ENCODE data around the gene PRRG2.
A peak's percentile ranks its signal among the peaks of the same experiment; 100 is the strongest.

DNA sequence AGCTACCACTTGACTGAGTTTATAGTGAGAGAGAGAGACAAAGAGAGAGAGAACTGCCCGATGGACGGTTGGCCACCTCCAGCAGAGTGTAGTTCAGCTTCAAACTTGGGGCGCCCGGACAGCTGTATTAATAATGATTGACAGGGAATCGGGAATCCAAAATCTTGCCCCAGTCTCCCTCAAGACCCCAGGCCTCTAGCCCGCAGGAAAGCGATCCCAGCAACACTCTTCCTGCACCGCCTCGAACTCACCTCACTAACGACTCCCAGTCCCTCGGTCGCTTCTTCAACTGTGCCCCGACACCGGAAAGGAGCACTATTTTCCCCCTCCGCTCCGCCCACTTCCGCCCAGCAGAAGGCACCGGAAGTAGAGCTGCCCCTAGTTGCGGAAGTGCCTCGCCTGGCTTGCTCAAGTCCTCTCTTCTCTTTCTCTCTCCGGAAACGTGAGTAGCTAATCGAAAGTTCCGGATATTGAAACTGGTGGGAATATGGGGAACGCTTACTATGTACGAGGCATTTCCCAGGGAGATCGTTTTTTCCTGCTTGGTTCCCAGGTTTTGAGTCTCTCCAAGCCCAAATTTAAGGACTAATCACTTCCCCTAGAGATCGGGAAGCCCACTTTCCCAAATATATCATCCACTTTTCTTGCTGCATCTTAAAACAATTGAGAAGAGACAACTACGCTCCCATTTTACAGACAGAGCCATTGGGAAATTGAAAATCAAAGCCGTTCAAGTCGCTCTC is 681 bp upstream of the PRRG2 start, which contains the start of gene NOSIP:
- TF ChIP-seq MZF1 (tag by site-specific recombination; IDR thresholded peaks at IDR 0.05; ENCODE audit: borderline replicate concordance): no peak
- peak; percentile 93 for TF ChIP-seq ZBTB20 (tag by site-specific recombination; IDR thresholded peaks at IDR 0.05)
- TF ChIP-seq, protein P1, sequence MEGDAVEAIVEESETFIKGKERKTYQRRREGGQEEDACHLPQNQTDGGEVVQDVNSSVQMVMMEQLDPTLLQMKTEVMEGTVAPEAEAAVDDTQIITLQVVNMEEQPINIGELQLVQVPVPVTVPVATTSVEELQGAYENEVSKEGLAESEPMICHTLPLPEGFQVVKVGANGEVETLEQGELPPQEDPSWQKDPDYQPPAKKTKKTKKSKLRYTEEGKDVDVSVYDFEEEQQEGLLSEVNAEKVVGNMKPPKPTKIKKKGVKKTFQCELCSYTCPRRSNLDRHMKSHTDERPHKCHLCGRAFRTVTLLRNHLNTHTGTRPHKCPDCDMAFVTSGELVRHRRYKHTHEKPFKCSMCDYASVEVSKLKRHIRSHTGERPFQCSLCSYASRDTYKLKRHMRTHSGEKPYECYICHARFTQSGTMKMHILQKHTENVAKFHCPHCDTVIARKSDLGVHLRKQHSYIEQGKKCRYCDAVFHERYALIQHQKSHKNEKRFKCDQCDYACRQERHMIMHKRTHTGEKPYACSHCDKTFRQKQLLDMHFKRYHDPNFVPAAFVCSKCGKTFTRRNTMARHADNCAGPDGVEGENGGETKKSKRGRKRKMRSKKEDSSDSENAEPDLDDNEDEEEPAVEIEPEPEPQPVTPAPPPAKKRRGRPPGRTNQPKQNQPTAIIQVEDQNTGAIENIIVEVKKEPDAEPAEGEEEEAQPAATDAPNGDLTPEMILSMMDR (tag by site-specific recombination; IDR thresholded peaks at IDR 0.05): no peak
- TF ChIP-seq ZNF660 (tag by site-specific recombination; IDR thresholded peaks at IDR 0.05): peak; percentile 99
- TF ChIP-seq, protein P2, sequence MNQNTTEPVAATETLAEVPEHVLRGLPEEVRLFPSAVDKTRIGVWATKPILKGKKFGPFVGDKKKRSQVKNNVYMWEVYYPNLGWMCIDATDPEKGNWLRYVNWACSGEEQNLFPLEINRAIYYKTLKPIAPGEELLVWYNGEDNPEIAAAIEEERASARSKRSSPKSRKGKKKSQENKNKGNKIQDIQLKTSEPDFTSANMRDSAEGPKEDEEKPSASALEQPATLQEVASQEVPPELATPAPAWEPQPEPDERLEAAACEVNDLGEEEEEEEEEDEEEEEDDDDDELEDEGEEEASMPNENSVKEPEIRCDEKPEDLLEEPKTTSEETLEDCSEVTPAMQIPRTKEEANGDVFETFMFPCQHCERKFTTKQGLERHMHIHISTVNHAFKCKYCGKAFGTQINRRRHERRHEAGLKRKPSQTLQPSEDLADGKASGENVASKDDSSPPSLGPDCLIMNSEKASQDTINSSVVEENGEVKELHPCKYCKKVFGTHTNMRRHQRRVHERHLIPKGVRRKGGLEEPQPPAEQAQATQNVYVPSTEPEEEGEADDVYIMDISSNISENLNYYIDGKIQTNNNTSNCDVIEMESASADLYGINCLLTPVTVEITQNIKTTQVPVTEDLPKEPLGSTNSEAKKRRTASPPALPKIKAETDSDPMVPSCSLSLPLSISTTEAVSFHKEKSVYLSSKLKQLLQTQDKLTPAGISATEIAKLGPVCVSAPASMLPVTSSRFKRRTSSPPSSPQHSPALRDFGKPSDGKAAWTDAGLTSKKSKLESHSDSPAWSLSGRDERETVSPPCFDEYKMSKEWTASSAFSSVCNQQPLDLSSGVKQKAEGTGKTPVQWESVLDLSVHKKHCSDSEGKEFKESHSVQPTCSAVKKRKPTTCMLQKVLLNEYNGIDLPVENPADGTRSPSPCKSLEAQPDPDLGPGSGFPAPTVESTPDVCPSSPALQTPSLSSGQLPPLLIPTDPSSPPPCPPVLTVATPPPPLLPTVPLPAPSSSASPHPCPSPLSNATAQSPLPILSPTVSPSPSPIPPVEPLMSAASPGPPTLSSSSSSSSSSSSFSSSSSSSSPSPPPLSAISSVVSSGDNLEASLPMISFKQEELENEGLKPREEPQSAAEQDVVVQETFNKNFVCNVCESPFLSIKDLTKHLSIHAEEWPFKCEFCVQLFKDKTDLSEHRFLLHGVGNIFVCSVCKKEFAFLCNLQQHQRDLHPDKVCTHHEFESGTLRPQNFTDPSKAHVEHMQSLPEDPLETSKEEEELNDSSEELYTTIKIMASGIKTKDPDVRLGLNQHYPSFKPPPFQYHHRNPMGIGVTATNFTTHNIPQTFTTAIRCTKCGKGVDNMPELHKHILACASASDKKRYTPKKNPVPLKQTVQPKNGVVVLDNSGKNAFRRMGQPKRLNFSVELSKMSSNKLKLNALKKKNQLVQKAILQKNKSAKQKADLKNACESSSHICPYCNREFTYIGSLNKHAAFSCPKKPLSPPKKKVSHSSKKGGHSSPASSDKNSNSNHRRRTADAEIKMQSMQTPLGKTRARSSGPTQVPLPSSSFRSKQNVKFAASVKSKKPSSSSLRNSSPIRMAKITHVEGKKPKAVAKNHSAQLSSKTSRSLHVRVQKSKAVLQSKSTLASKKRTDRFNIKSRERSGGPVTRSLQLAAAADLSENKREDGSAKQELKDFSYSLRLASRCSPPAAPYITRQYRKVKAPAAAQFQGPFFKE (tag by site-specific recombination; IDR thresholded peaks at IDR 0.05; ENCODE audit: borderline replicate concordance): no peak
- TF ChIP-seq SP7 (tag by site-specific recombination; IDR thresholded peaks at IDR 0.05): peak; percentile 88

All from HEK293 (cell line).